Mesendoderm (in vitro differentiated cells): ENCODE measurements around the gene LIN7B. TPM values are rescaled to one million over a fixed set of nuclear protein-coding genes. Genes with fewer than 3 reads are reported as not detected.

Experiments
- DNase-seq: peaks from one replicate; pipeline ENCODE4 v3.0.0; 2013
- H2AK5ac ChIP-seq: 2 replicates; pipeline ENCODE4 v1.6.1; 2013; ENCODE audit warnings: low read length, inconsistent platforms
- H2BK120ac ChIP-seq: 2 replicates; pipeline ENCODE4 v1.6.1; 2013; ENCODE audit warnings: low read depth, mild to moderate bottlenecking, low read length, moderate library complexity, mixed read lengths
- H2BK15ac ChIP-seq: replicated peaks from 2 replicates; pipeline ENCODE4 v1.6.1; 2013; ENCODE audit warnings: low read depth, mild to moderate bottlenecking, moderate library complexity
- H2BK5ac ChIP-seq: 2 replicates; pipeline ENCODE4 v1.6.1; 2013; ENCODE audit warnings: low read length, inconsistent platforms
- H3K18ac ChIP-seq: 2 replicates; pipeline ENCODE4 v1.6.1; 2013; ENCODE audit warnings: mild to moderate bottlenecking, low read length, mixed read lengths
- H3K23ac ChIP-seq: one replicate; pipeline ENCODE4 v1.6.1; 2013; ENCODE audit warnings: low read length
- H3K27ac ChIP-seq: 2 replicates; pipeline ENCODE4 v1.5.1; 2013; ENCODE audit warnings: low read depth, mild to moderate bottlenecking, inconsistent platforms, low read length, moderate library complexity
- H3K27me3 ChIP-seq: 2 replicates; pipeline ENCODE4 v1.6.1; 2013; ENCODE audit warnings: low read length, control low read depth, mild to moderate bottlenecking, inconsistent platforms; ENCODE audit not compliant: insufficient read depth, poor library complexity
- H3K36me3 ChIP-seq: 2 replicates; pipeline ENCODE4 v1.6.1; 2013; ENCODE audit warnings: low read length, inconsistent platforms; ENCODE audit not compliant: control insufficient read depth, insufficient read depth
- H3K4ac ChIP-seq: one replicate; pipeline ENCODE4 v1.6.1; 2013; ENCODE audit warnings: low read depth, mild to moderate bottlenecking, low read length, moderate library complexity
- H3K4me1 ChIP-seq: 2 replicates; pipeline ENCODE4 v1.6.1; 2013; ENCODE audit warnings: low read depth, low read length, inconsistent platforms; ENCODE audit not compliant: control insufficient read depth
- H3K4me2 ChIP-seq: 2 replicates; pipeline ENCODE4 v1.6.1; 2013; ENCODE audit warnings: low read length
- H3K4me3 ChIP-seq: 2 replicates; pipeline ENCODE4 v1.5.1; 2013; ENCODE audit warnings: mild to moderate bottlenecking, low read length
- H3K56ac ChIP-seq: one replicate; pipeline ENCODE4 v1.6.1; 2013; ENCODE audit warnings: low read length
- H3K79me1 ChIP-seq: 2 replicates; pipeline ENCODE4 v1.6.1; 2013; ENCODE audit warnings: low read length, inconsistent platforms
- H3K79me2 ChIP-seq: 2 replicates; pipeline ENCODE4 v1.6.1; 2013; ENCODE audit warnings: mild to moderate bottlenecking, low read length; ENCODE audit not compliant: control insufficient read depth, insufficient read depth
- H3K9ac ChIP-seq: 2 replicates; pipeline ENCODE4 v1.6.1; 2013; ENCODE audit warnings: low read length, inconsistent platforms
- H4K5ac ChIP-seq: one replicate; pipeline ENCODE4 v1.6.1; 2013; ENCODE audit warnings: low read length
- H4K8ac ChIP-seq: one replicate; pipeline ENCODE4 v1.6.1; 2013; ENCODE audit warnings: low read depth, mild to moderate bottlenecking, control low read depth, low read length, moderate library complexity
- WGBS: extraction: QIAGEN DNeasy Blood & Tissue Kit; methylation state at CpG from one replicate; pipeline ENCODE4 v1.1.7; 2013; ENCODE audit warnings: low lambda C conversion rate, missing lambda C conversion rate; ENCODE audit not compliant: insufficient coverage; ENCODE audit errors: extremely low coverage; 5-methylcytosine and 5-hydroxymethylcytosine counted together
- polyA plus RNA-seq, 2 experiments: library from polyadenylated mRNA; stranded (reverse); fragments of 200-250 nt; gene quantifications; one replicate each; pipeline ENCODE4 v1.2.3, GENCODE V29; 2013

The LIN7B gene, protein sequence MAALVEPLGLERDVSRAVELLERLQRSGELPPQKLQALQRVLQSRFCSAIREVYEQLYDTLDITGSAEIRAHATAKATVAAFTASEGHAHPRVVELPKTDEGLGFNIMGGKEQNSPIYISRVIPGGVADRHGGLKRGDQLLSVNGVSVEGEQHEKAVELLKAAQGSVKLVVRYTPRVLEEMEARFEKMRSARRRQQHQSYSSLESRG
- 1.2 TPM for polyA plus RNA-seq (2013, experiment 1 of 2)
- 1.3 TPM for polyA plus RNA-seq (2013, experiment 2 of 2)

DNA sequence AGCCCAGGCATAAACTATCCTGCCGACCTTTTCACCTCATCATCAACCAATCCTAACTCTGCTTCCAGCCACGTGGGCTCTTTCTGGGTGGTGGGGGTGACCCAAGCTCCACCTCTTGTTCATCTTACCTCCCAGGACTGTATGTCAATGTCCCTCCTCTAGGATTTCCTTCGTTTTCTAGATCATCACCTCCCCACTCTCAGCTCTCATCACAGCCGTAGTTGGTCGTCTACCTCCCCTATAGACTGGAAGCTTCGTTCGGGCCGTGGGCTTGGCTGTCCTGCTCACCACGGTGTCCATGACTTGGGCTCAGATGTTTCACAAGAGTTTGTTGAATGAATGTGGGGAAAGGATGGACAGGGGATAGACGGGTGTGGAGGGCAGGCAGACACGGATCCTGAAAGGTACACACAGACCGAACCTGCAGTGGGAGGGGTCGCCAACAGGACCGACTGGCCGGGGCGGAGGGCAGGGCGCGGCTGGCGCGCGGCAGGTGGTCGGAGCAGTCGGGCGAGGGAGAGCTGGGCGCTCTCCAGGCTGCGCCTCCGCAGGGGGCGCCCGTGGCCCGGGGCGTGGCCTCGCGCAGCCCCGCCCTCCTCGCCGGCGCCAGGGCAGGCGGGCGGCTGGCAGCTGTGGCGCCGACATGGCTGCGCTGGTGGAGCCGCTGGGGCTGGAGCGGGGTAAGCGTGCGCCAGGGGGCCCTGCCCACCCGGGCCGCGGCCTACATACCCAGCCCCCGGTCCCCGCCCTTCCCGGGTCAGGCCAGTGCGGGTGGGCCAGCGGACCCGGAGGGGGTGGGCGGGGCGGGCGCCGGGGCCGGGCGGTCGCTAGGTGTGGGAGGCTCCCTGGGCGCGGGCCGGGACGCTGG, at the start of gene LIN7B:
Gene LIN7B (plus strand): TSS at position 609 of the 868 bp plus-strand sequence. CDS start 35 bp downstream, at position 644.
- peaks cover 1% of the 10 kb centered on the region for H3K36me3 ChIP-seq
- H3K9ac ChIP-seq = peak within 1 kb of the TSS; percentile 80

DNA sequence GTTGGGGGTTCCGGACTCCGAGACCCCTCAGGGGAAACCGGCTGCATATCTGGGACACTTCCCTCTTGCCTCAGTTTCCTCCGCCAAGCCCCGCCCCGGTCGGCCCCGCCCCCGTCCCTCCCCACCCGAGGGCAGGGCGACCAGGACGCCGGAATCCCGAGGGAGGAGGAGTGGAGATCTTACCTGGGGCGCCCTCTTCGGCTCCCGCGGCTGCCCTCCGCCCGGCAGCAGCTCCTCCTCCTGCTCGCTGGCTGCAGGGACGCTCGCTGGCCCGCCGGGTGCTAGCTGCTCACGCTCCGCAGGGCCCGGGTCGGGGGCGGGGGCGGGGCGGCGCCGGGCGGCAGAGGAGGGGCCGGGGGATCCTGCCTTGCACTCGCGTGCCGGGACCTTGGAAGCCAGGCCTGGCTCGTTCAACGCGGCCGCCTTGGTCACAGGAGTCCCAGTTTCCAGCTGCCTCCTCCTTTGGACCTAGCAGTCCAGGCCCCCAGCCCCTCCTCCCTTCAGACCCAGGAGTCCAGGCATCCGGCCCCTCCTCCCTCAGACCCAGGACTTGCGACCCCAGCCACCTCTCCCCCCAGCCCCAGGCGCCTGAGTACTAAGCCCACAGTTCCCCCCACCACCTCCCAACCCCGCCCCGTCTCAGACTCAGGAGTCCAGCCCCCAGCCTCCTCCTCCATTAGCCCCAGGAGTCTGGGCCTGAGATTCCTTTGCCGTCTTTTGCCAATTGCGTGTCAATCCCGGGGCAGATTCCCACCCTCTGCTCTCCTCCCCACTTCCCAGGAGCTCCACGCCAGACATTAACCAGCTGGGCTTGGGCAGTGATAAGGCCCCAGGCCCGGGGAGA, 49.2 kb upstream of the LIN7B start, which contains the start of gene NTF4:
Gene NTF4 (minus strand): TSS at position 51 of the 844 bp plus-strand sequence. CDS start 2,821 bp downstream, outside the sequence.
- peak within 1 kb of the TSS; percentile 56 for H3K18ac ChIP-seq
- H3K79me2 ChIP-seq = no peaks in the 10 kb centered on the region
- peak; percentile 76 for DNase-seq
- peak within 1 kb of the TSS; percentile 63 for H3K9ac ChIP-seq
- WGBS = no CpG with 5 or more reads among the region's 53 CpGs
- H4K8ac ChIP-seq = no peak within 1 kb of the TSS
- H3K4ac ChIP-seq = no peak within 1 kb of the TSS
- H3K56ac ChIP-seq = peak within 1 kb of the TSS; percentile 83
- H3K79me1 ChIP-seq = no peaks in the 10 kb centered on the region
- H3K4me1 ChIP-seq = peaks cover 6% of the 10 kb centered on the region
- H2AK5ac ChIP-seq = peak within 1 kb of the TSS; percentile 24
- no peak within 1 kb of the TSS for H3K23ac ChIP-seq
- H3K27me3 ChIP-seq = peaks cover 2% of the 10 kb centered on the region
- H3K27ac ChIP-seq = no peak within 1 kb of the TSS
- no peak within 1 kb of the TSS for H2BK120ac ChIP-seq
- H3K4me2 ChIP-seq = peak within 1 kb of the TSS; percentile 64
- no peak within 1 kb of the TSS for H2BK15ac ChIP-seq
- H3K4me3 ChIP-seq = no peak within 1 kb of the TSS
- no peak within 1 kb of the TSS for H4K5ac ChIP-seq
- H3K36me3 ChIP-seq = no peaks in the 10 kb centered on the region
- no peak within 1 kb of the TSS for H2BK5ac ChIP-seq

More for the DNA sequence above, at the start of gene LIN7B:
- no peak within 1 kb of the TSS for H3K4ac ChIP-seq
- H2BK5ac ChIP-seq = no peak within 1 kb of the TSS
- no peak within 1 kb of the TSS for H4K8ac ChIP-seq
- no peaks in the 10 kb centered on the region for H3K79me2 ChIP-seq
- no peak within 1 kb of the TSS for H3K27ac ChIP-seq
- H4K5ac ChIP-seq = no peak within 1 kb of the TSS
- H3K4me1 ChIP-seq = no peaks in the 10 kb centered on the region
- WGBS = no CpG with 5 or more reads among the region's 66 CpGs
- no peak within 1 kb of the TSS for H2BK120ac ChIP-seq
- peak within 1 kb of the TSS; percentile 90 for H3K56ac ChIP-seq
- peak within 1 kb of the TSS; percentile 92 for H3K23ac ChIP-seq
- H3K27me3 ChIP-seq = no peaks in the 10 kb centered on the region
- H3K18ac ChIP-seq = peak within 1 kb of the TSS; percentile 83
- peak; percentile 82 for DNase-seq
- no peak within 1 kb of the TSS for H2BK15ac ChIP-seq
- H2AK5ac ChIP-seq = no peak within 1 kb of the TSS
- H3K4me2 ChIP-seq = peak within 1 kb of the TSS; percentile 74
- no peaks in the 10 kb centered on the region for H3K79me1 ChIP-seq
- H3K4me3 ChIP-seq = peak within 1 kb of the TSS; percentile 59

DNA sequence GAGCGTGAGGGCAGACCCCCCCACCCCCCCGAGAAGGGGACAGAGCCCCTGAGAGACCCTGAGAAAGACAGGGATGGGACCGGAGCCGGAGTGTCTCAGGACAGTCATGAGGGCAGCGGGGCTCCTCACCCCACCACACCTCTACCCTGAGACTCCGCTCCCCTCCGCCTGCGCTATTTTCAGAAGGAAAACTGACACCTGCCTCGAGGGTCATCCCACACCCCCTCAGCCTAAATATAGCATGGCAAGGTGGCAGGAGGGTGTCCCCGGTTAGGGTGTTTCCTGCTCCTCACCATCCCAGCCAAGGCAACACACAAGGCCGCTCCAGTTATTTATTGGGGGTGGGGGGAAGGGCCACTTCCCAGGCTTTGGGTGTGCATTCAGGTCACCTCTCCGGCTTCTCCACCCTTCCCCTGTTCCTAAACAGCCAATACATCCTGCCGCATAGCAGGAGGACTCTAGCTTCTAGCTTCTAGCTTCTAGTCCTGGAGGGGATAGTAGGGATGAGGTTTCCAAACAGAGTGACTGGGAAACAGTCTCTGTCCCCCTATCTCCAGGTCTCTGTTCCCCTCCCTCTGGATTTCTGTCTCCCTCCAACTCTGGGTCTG, 48.2 kb upstream of the LIN7B start:
- peaks cover 6% of the 10 kb centered on the region for H3K4me1 ChIP-seq
- H3K79me2 ChIP-seq = no peaks in the 10 kb centered on the region
- peak; percentile 38 for DNase-seq
- H3K18ac ChIP-seq = no peak overlapping the region
- no peak overlapping the region for H3K23ac ChIP-seq
- WGBS = no CpG with 5 or more reads among the region's 13 CpGs
- no peak overlapping the region for H2BK15ac ChIP-seq
- no peaks in the 10 kb centered on the region for H3K79me1 ChIP-seq
- no peak overlapping the region for H4K8ac ChIP-seq
- no peak overlapping the region for H3K4me2 ChIP-seq
- no peak overlapping the region for H2AK5ac ChIP-seq
- no peak overlapping the region for H2BK5ac ChIP-seq
- H3K4me3 ChIP-seq = no peak overlapping the region
- no peak overlapping the region for H3K27ac ChIP-seq
- H3K9ac ChIP-seq = no peak overlapping the region
- H3K27me3 ChIP-seq = peaks cover 2% of the 10 kb centered on the region
- no peaks in the 10 kb centered on the region for H3K36me3 ChIP-seq
- H3K4ac ChIP-seq = no peak overlapping the region
- H4K5ac ChIP-seq = no peak overlapping the region
- no peak overlapping the region for H2BK120ac ChIP-seq
- no peak overlapping the region for H3K56ac ChIP-seq

DNA sequence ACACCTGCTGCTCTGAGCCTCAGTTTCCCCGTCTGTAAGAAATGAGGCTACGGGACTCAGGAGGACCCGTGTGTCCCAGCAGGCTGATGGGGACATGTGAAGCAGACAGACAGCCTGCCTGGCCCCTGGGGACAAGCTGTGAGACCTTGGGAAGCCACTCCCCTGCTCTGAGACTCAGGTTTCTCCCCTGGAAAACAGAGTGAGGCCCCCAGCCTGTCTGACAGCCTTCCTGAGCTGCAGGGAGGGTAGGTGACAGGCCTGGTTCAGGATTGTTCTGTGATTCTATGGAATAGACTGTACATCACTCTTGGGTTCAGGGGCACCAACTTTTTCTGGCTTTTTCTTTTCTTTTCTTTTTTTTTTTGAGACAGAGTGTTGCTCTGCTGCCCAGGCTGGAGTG, 46.6 kb upstream of the LIN7B start:
- Histone ChIP-seq H3K4ac (no peak overlapping the region), H3K4me2 (no peak overlapping the region), H3K4me3 (no peak overlapping the region), H3K18ac (no peak overlapping the region), H3K27ac (no peak overlapping the region), H3K79me1 (no peaks in the 10 kb centered on the region), H3K27me3 (peaks cover 4% of the 10 kb centered on the region), H2BK120ac (no peak overlapping the region), H4K8ac (no peak overlapping the region), H2AK5ac (no peak overlapping the region), H3K4me1 (peaks cover 6% of the 10 kb centered on the region), H3K23ac (no peak overlapping the region), H2BK15ac (no peak overlapping the region), H3K56ac (no peak overlapping the region), H2BK5ac (no peak overlapping the region), H4K5ac (no peak overlapping the region), H3K36me3 (no peaks in the 10 kb centered on the region), H3K9ac (no peak overlapping the region), H3K79me2 (no peaks in the 10 kb centered on the region)
- no peak for DNase-seq
- WGBS = no CpG with 5 or more reads among the region's 3 CpGs

DNA sequence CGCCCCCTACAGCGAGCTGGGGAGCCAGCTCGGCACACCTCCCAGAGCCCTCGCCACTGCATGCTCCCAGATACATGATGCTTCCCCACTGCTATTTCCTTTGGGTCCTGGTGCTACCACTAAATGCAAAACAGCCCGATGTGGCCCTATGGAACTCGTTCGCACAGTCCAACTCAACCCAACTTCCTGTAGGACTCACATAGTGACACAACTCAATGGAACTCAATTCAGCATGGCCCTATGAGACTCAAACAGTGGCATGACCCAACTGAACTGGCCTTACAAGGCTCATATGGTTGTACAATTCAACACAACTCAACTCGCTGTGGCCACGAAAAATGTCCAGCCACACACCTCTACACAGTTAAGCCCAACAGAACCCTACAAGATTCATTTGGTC, 45.1 kb upstream of the LIN7B start:
- Histone ChIP-seq H3K27ac (no peak overlapping the region), H3K27me3 (peaks cover 11% of the 10 kb centered on the region)
- no CpG with 5 or more reads among the region's 9 CpGs for WGBS

More for the DNA sequence above, 45.1 kb upstream of the LIN7B start:
- Histone ChIP-seq H2AK5ac (no peak overlapping the region), H4K8ac (no peak overlapping the region), H3K9ac (no peak overlapping the region), H3K4ac (no peak overlapping the region), H4K5ac (no peak overlapping the region), H2BK15ac (no peak overlapping the region), H2BK120ac (no peak overlapping the region), H3K56ac (no peak overlapping the region), H3K4me1 (peaks cover 6% of the 10 kb centered on the region), H3K18ac (no peak overlapping the region), H2BK5ac (no peak overlapping the region), H3K23ac (no peak overlapping the region), H3K36me3 (no peaks in the 10 kb centered on the region), H3K79me1 (no peaks in the 10 kb centered on the region), H3K4me2 (no peak overlapping the region), H3K4me3 (no peak overlapping the region), H3K79me2 (no peaks in the 10 kb centered on the region)
- DNase-seq = no peak
